LoVo (cell line): ENCODE results near the gene ITPKB.

Experiments used
- DNase-seq: peaks from one replicate; pipeline ENCODE4 v3.0.0-alpha.2; 2016; ENCODE audit warnings: low spot score

Gene ITPKB

DNA sequence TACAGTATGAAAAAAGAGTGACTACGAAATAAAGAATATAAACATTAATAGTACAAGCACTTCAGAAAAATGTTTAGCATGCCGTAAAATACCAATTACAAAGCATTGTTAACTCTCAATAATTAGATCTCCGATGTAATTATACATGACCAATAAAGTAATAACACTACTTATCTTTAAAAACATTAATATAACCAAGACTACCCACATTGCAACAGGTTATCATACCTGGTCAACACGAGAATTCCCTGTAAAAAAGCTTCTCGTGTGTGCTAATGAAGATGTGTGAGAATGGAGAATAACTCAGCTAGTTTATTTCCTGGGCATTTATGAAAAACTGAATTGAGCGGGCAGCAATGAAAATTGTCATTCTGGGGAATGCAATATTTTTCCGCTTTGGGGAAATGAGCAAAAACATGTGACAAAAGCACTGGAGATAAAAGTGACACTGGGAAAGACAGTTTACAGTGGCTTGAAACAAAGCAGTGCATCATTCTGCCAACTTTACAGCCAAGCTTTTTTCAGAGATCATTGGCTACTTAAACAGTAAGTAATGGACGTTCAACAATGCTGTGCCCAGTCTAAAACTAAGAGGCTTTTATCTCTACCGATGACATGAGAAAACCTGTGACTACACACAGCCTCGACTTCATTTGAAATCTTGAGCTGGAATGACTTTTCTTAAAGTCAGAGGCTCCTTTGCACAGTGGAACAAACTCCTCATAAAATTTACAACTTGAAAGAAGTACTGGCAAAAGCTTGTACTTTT, 34.7 kb downstream of the ITPKB start:
- DNase-seq: no peak

GRCh38 chr1:226702957-226703831, 35.9 kb downstream of the ITPKB start:
- DNase-seq: peak; percentile 67

GRCh38 chr1:226702318-226702956, 36.6 kb downstream of the ITPKB start:
- DNase-seq: no peak

GRCh38 chr1:226700861-226701260, 38.2 kb downstream of the ITPKB start:
- no peak for DNase-seq

DNA sequence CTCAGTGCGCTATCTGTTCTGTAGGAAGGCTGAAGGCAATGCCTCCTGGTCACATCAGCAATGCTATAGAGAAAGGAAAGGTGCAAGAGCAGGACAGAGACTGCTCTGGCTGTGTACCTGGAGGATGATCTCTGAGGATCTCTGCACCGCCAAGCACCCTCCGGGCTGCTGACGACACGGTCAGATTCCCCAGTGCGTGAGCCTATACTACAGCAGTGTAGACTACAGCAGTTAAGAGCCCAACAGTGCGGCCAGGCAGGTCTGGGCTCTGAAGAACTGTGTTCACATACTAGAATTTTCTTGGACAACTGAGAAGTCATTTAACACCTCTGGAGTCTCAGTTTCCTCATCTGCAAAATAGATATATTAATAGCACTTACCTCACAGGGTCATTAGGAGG, 39.9 kb downstream of the ITPKB start:
- DNase-seq: no peak

- DNase-seq: no peak
These were observed 40.4 kb downstream of the ITPKB start for GRCh38 chr1:226698659-226699058.

GRCh38 chr1:226697929-226698544, 41.0 kb downstream of the ITPKB start:
- DNase-seq: no peak

GRCh38 chr1:226697151-226697928, 41.7 kb downstream of the ITPKB start:
- no peak for DNase-seq

DNA sequence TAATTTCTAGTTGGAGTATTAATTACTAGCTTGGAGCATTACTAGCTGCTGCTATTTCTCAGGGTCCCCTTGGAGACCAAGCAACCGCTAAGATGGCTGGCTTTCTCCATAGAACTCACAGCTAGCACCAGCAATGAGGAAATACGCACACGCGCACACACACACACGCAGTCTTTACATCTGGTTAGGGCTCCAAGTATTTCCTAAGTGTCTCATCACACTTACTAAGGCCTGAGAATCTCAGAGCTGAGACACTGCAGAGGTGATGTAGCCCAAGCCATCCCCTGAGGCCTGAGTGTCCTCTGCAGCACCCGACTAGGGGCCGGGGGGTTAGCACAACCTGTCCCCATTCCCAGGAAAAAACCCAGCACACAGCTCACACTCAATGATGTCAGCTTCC, 42.5 kb downstream of the ITPKB start:
- no peak for DNase-seq

GRCh38 chr1:226695335-226695900, 43.7 kb downstream of the ITPKB start:
- no peak for DNase-seq

DNA sequence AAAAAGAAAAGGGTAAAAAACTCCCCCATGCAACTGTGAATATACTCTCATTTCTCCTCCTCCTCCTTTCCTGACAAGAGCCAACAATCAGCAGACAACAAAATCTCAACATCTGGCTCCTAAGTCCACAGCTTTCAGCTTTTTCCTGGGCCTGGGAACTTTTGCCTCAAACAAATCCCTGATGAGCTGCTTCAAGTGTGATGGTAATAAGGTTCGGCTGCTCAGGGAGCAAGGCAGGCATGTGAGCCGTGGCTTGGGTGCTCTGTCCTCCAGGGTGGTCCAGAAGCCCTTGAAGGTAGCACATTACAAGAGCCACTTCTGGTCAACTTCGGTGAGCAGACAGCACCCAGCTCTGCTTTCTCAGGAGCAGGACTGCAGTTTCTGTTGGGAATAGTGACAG, 46.3 kb downstream of the ITPKB start:
- DNase-seq: no peak

DNA sequence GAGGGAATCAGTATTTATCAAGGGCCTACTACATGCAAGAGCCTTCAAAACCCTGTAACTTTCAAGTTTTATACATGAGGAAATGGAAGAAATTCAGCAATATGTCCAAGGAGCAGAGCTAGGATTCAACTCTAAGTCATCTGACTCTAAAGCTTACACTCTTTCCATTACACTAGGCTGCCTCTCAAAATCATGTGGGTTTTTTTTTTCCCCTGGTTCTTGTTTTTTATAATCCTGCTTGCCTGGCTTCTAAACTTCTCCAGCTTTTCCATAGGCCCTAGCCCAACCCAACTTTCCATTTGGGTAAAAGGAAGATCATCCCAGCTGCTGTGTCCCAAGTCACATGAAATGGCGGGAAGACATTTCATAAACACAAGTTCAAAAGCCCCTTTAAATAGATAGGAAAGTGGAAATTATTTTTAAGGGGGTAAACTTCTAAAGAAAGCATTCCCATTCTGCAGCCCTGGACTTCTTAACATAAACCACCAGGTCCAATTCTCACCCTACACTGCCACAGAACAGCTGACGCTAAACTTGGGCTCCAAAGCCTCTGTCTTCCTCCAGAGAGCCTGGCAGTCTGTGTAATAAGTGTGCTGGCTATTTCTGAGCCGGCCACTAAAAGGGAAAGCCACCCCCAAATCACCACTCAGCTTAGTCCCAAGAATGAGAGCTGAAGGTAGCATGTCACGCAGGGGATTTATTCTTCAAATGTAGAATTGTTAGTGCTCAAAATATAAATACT, 46.9 kb downstream of the ITPKB start:
- DNase-seq: no peak

- no peak for DNase-seq
These were observed 47.8 kb downstream of the ITPKB start for GRCh38 chr1:226691247-226691646.

- no peak for DNase-seq
These were observed 48.6 kb downstream of the ITPKB start for GRCh38 chr1:226690460-226690982.

GRCh38 chr1:226688808-226689207, 50.3 kb downstream of the ITPKB start:
- DNase-seq: no peak

- no peak for DNase-seq
These were observed 50.9 kb downstream of the ITPKB start for GRCh38 chr1:226688056-226688748.

DNA sequence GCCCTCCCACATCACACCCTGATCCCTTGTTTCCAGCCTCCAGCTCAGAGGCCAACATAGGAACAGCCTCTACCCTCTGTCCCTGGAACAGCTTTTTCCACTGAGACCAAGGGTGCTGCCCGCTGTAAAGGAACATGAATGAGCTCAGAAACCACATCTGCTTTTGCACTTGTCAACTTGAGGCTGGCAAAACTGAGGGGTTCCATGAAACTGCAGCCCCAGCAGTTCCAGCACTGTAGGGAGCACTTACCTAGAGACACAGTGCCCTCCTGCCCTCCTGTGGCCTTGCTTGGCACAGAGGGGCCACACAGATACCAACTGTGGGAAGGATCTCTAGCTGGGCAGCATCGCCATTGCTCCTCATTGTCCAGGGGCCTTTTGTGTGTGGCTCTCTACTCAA, 51.7 kb downstream of the ITPKB start:
- DNase-seq: no peak

- no peak for DNase-seq
These were observed 52.3 kb downstream of the ITPKB start for GRCh38 chr1:226686440-226687425.
